DOHH2 (cell line): Measurements from ENCODE around the gene CCDC91.
"Not testable (repeated sequence)": the region's sequence is repeated elsewhere in the genome, so short reads cannot be mapped to it uniquely, and the experiment has no call there.

ENCODE experiments used
- EZH2phosphoT487 ChIP-seq: fragments of 200-600 bp; sonication (generic); IDR thresholded peaks from 2 replicates; pipeline ENCODE4 v1.6.1; 2017; ENCODE audit warnings: borderline replicate concordance, mild to moderate bottlenecking, antibody characterized with exemption, low read length, moderate library complexity, mixed read lengths
- TF ChIP-seq, protein P1 (sequence below): fragments of 200-600 bp; sonication (generic); IDR thresholded peaks from one replicate; pipeline ENCODE4 v1.5.1; 2014; ENCODE audit warnings: antibody characterized with exemption, mild to moderate bottlenecking, low read depth, low read length; ENCODE audit not compliant: poor library complexity, severe bottlenecking

DNA sequence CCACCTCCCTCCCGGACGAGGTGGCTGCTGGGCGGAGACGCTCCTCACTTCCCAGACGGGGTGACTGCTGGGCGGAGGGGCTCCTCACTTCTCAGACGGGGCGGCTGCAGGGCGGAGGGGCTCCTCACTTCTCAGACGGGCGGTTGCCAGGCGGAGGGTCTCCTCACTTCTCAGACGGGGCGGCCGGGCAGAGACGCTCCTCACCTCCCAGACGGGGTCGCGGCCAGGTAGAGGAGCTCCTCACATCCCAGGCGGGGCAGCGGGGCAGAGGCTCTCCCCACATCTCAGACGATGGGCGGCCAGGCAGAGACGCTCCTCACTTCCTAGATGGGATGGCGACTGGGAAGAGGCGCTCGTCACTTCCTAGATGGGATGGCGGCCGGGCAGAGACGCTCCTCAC lies 10.9 kb downstream of the CCDC91 start:
- TF ChIP-seq, protein P1, sequence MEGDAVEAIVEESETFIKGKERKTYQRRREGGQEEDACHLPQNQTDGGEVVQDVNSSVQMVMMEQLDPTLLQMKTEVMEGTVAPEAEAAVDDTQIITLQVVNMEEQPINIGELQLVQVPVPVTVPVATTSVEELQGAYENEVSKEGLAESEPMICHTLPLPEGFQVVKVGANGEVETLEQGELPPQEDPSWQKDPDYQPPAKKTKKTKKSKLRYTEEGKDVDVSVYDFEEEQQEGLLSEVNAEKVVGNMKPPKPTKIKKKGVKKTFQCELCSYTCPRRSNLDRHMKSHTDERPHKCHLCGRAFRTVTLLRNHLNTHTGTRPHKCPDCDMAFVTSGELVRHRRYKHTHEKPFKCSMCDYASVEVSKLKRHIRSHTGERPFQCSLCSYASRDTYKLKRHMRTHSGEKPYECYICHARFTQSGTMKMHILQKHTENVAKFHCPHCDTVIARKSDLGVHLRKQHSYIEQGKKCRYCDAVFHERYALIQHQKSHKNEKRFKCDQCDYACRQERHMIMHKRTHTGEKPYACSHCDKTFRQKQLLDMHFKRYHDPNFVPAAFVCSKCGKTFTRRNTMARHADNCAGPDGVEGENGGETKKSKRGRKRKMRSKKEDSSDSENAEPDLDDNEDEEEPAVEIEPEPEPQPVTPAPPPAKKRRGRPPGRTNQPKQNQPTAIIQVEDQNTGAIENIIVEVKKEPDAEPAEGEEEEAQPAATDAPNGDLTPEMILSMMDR = not testable (repeated sequence)
- not testable (repeated sequence) for TF ChIP-seq EZH2phosphoT487
